ENCODE results near the gene BDH1.

BDH1 gene

GRCh38 chr3:197464794-197465193, 91.0 kb downstream of the BDH1 start:
- no peak for DNase-seq (ENCODE audit: low read depth in 2 of 3, low spot score in 1 of 3)

- DNase-seq (ENCODE audit: low read depth in 2 of 3, low spot score in 1 of 3): no peak
These were observed 92.5 kb downstream of the BDH1 start for GRCh38 chr3:197463279-197463678.

GRCh38 chr3:197462808-197463207, 93.0 kb downstream of the BDH1 start:
- DNase-seq (ENCODE audit: low read depth in 2 of 3, low spot score in 1 of 3): no peak

GRCh38 chr3:197460639-197461038, 95.1 kb downstream of the BDH1 start:
- no peak for DNase-seq (ENCODE audit: low read depth in 2 of 3, low spot score in 1 of 3)

GRCh38 chr3:197460002-197460401, 95.8 kb downstream of the BDH1 start:
- DNase-seq (ENCODE audit: low read depth in 2 of 3, low spot score in 1 of 3): no peak
